Liver (tissue), 9 donors: ENCODE data around the gene DYSF. TPM values are rescaled to one million over a fixed set of nuclear protein-coding genes. Genes with fewer than 3 reads are reported as not detected.

Source experiments
- DNase-seq: peaks from one replicate; pipeline ENCODE4 v3.0.0-alpha.2; 2017; ENCODE audit warnings: low spot score
- H3K27ac ChIP-seq, 2 donors: one replicate each; pipeline ENCODE4 v1.7.0; 2013; ENCODE audit warnings: inconsistent platforms in 2 of 2, low read length in 2 of 2, control low read depth in 1 of 2, low read depth in 1 of 2, mild to moderate bottlenecking in 1 of 2
- H3K27me3 ChIP-seq, 4 donors: one replicate each; pipeline versions ENCODE4 v1.6.1 to v1.7.0; 2013; ENCODE audit warnings: low read length in 3 of 4, inconsistent platforms in 1 of 4, mild to moderate bottlenecking in 1 of 4, moderate library complexity in 1 of 4; ENCODE audit not compliant: control insufficient read depth in 4 of 4, insufficient read depth in 4 of 4
- H3K36me3 ChIP-seq, 4 donors: one replicate each; pipeline versions ENCODE4 v1.6.1 to v1.7.0; 2013; ENCODE audit warnings: low read length in 3 of 4, mild to moderate bottlenecking in 3 of 4, low read depth in 1 of 4, moderate library complexity in 1 of 4; ENCODE audit not compliant: control insufficient read depth in 4 of 4, insufficient read depth in 3 of 4
- H3K4me1 ChIP-seq, 4 donors: one replicate each; pipeline versions ENCODE4 v1.6.1 to v1.7.0; 2013; ENCODE audit warnings: low read length in 3 of 4, mild to moderate bottlenecking in 3 of 4, moderate library complexity in 1 of 4; ENCODE audit not compliant: control insufficient read depth in 4 of 4, insufficient read depth in 4 of 4
- H3K4me3 ChIP-seq, 3 donors: one replicate each; pipeline versions ENCODE4 v1.6.1 to v1.7.0; 2013; ENCODE audit warnings: low read length in 3 of 3, control low read depth in 1 of 3, low read depth in 1 of 3, mild to moderate bottlenecking in 1 of 3
- H3K9ac ChIP-seq, 2 donors: one replicate each; pipeline ENCODE4 v1.7.0; 2013; ENCODE audit warnings: low read length in 2 of 2, mild to moderate bottlenecking in 2 of 2, moderate library complexity in 2 of 2, control low read depth in 1 of 2, low read depth in 1 of 2
- H3K9me3 ChIP-seq, 4 donors: one replicate each; pipeline versions ENCODE4 v1.6.1 to v1.7.0; 2013; ENCODE audit warnings: low read length in 3 of 4; ENCODE audit not compliant: control insufficient read depth in 4 of 4
- ATF3 ChIP-seq: IDR thresholded peaks from 2 replicates; pipeline ENCODE4 v1.6.1; 2016; ENCODE audit warnings: antibody characterized with exemption
- CTCF ChIP-seq: fragments of 150-350 bp; IDR thresholded peaks from 2 replicates; pipeline ENCODE4 v1.5.1; 2017; ENCODE audit warnings: improper control_type of control experiment, low read depth, low read length; ENCODE audit not compliant: missing input control
- EGR1 ChIP-seq, 2 donors: IDR thresholded peaks; 2 replicates each; pipeline ENCODE4 v1.6.1; 2016 to 2018; ENCODE audit warnings: antibody characterized with exemption in 2 of 2, low read depth in 2 of 2
- FOXA1 ChIP-seq: IDR thresholded peaks from 2 replicates; pipeline ENCODE4 v1.6.1; 2016; ENCODE audit warnings: antibody characterized with exemption
- FOXA2 ChIP-seq: IDR thresholded peaks from 2 replicates; pipeline ENCODE4 v1.6.1; 2016; ENCODE audit warnings: antibody characterized with exemption
- GABPA ChIP-seq, 2 donors: IDR thresholded peaks in 1 of 2; conservative IDR thresholded peaks in 1 of 2; 2 replicates each; pipeline ENCODE4 v1.6.1; 2016; ENCODE audit warnings: antibody characterized with exemption in 2 of 2, mild to moderate bottlenecking in 1 of 2, moderate library complexity in 1 of 2
- HNF4G ChIP-seq: IDR thresholded peaks from 2 replicates; pipeline ENCODE4 v1.6.1; 2016; ENCODE audit warnings: antibody characterized with exemption
- JUND ChIP-seq, 2 donors: IDR thresholded peaks; 2 replicates each; pipeline ENCODE4 v1.6.1; 2016; ENCODE audit warnings: antibody characterized with exemption in 2 of 2
- MAX ChIP-seq: IDR thresholded peaks from 2 replicates; pipeline ENCODE4 v1.6.1; 2016; ENCODE audit warnings: antibody characterized with exemption
- NR2F2 ChIP-seq: IDR thresholded peaks from 2 replicates; pipeline ENCODE4 v1.6.1; 2016; ENCODE audit warnings: antibody characterized with exemption
- RAD21 ChIP-seq, 2 donors: IDR thresholded peaks; 2 replicates each; pipeline ENCODE4 v1.6.1; 2016; ENCODE audit warnings: antibody characterized with exemption in 2 of 2, mild to moderate bottlenecking in 2 of 2
- REST ChIP-seq: IDR thresholded peaks from 2 replicates; pipeline ENCODE4 v1.6.1; 2016; ENCODE audit warnings: antibody characterized with exemption, mild to moderate bottlenecking
- RXRA ChIP-seq, 2 donors: IDR thresholded peaks; 2 replicates each; pipeline ENCODE4 v1.6.1; 2017 to 2018; ENCODE audit warnings: antibody characterized with exemption in 2 of 2, mild to moderate bottlenecking in 1 of 2
- SP1 ChIP-seq: IDR thresholded peaks from 2 replicates; pipeline ENCODE4 v1.6.1; 2018; ENCODE audit warnings: antibody characterized with exemption, mild to moderate bottlenecking
- TAF1 ChIP-seq: conservative IDR thresholded peaks from 2 replicates; pipeline ENCODE4 v1.6.1; 2016; ENCODE audit warnings: antibody characterized with exemption, mild to moderate bottlenecking
- YY1 ChIP-seq: IDR thresholded peaks from 2 replicates; pipeline ENCODE4 v1.6.1; 2016; ENCODE audit warnings: antibody characterized with exemption, mild to moderate bottlenecking
- ZBTB33 ChIP-seq: IDR thresholded peaks from 2 replicates; pipeline ENCODE4 v1.6.1; 2016; ENCODE audit warnings: antibody characterized with exemption
- WGBS: extraction: QIAGEN DNeasy Blood & Tissue Kit; methylation state at CpG from one replicate; pipeline ENCODE4 v1.1.7; 2013; 5-methylcytosine and 5-hydroxymethylcytosine counted together
- polyA plus RNA-seq, 2 donors: library from polyadenylated mRNA; stranded (reverse) in 1 of 2; unstranded in 1 of 2; fragments of 200-250 nt in 1 of 2; fragments of >200 nt in 1 of 2; fragmentation: Nextera tagmentation in 1 of 2; extraction: Ambion mirVana in 1 of 2; gene quantifications; one replicate each; pipeline versions ENCODE4 v1.2.1 to v1.2.3, GENCODE V29; 2013 to 2015
- total RNA-seq, 2 donors: library from RNA; depleted of rRNA; stranded (reverse); fragments of >200 nt; gene quantifications; one replicate each; pipeline ENCODE4 v1.2.3, GENCODE V29; 2014
- donor health status: healthy.
- donor health status: healthy.
- donor health status: healthy.
- donor health status: healthy.
- donor health status: healthy.

The DYSF gene
- total and polyA plus RNA-seq, 4 donors, result 8.5 to 20.8 (median 13.6) TPM

GRCh38 chr2:71521436-71521950 is 68.1 kb downstream of the DYSF start (continued):
- no peak for TF ChIP-seq YY1
- TF ChIP-seq HNF4G, result no peak

GRCh38 chr2:71524476-71524875 is 71.1 kb downstream of the DYSF start:
- Histone ChIP-seq H3K4me1 (no peaks in the 10 kb centered on the region), H3K27ac (no peak overlapping the region), H3K36me3 (peaks cover 2 to 18% (median 8%) of the 10 kb centered on the region in 4 donors), H3K9ac (no peak overlapping the region), H3K27me3 (no peaks in the 10 kb centered on the region), H3K9me3 (no peaks in the 10 kb centered on the region), H3K4me3 (no peak overlapping the region)
- 85% methylated on average over 6 of the region's 6 CpGs for WGBS
- DNase-seq, result no peak
- TF ChIP-seq EGR1 (IDR thresholded peaks at IDR 0.05; ENCODE audit: low read depth in 2 of 2) (no peak), FOXA2 (no peak), ATF3 (no peak), RAD21 (IDR thresholded peaks at IDR 0.05) (no peak), YY1 (no peak), GABPA (IDR thresholded peaks at IDR 0.05 in 1 of 2, conservative IDR thresholded peaks at IDR 0.05 in 1 of 2) (no peak), ZBTB33 (no peak), CTCF (no peak), TAF1 (no peak), NR2F2 (no peak), HNF4G (no peak), MAX (no peak), FOXA1 (no peak), RXRA (IDR thresholded peaks at IDR 0.05) (no peak), SP1 (no peak), JUND (IDR thresholded peaks at IDR 0.05) (no peak), REST (no peak)
